ENCODE measurements around the gene RPL13.

The RPL13 gene

GRCh38 chr16:89581045-89581695 is 20.7 kb downstream of the RPL13 start:
- H3K4me3 ChIP-seq (ENCODE audit: control insufficient read depth, low read depth, low read length), result no peak overlapping the region
- peak; percentile 92 for DNase-seq (ENCODE audit: low read depth)

GRCh38 chr16:89581861-89582563 is 21.5 kb downstream of the RPL13 start:
- TF ChIP-seq CTCF (IDR thresholded peaks at IDR 0.05; ENCODE audit: control insufficient read depth, insufficient read depth, low read depth, low read length, missing control alignments), result no peak

More at GRCh38 chr16:89581045-89581695, 20.7 kb downstream of the RPL13 start:
- no peak for TF ChIP-seq CTCF (IDR thresholded peaks at IDR 0.05; ENCODE audit: control insufficient read depth, insufficient read depth, low read depth, low read length, missing control alignments)

GRCh38 chr16:89582614-89583196 is 22.2 kb downstream of the RPL13 start:
- no peak for DNase-seq (ENCODE audit: low read depth)
- no peak for TF ChIP-seq CTCF (IDR thresholded peaks at IDR 0.05; ENCODE audit: control insufficient read depth, insufficient read depth, low read depth, low read length, missing control alignments)
- H3K4me3 ChIP-seq (ENCODE audit: control insufficient read depth, low read depth, low read length), result no peak overlapping the region

More at GRCh38 chr16:89581861-89582563, 21.5 kb downstream of the RPL13 start:
- no peak for DNase-seq (ENCODE audit: low read depth)
- no peak overlapping the region for H3K4me3 ChIP-seq (ENCODE audit: control insufficient read depth, low read depth, low read length)

- TF ChIP-seq CTCF (IDR thresholded peaks at IDR 0.05; ENCODE audit: control insufficient read depth, insufficient read depth, low read depth, low read length, missing control alignments), result no peak
- no peak for DNase-seq (ENCODE audit: low read depth)
- no peak overlapping the region for H3K4me3 ChIP-seq (ENCODE audit: control insufficient read depth, low read depth, low read length)
Measured at GRCh38 chr16:89583197-89583894, 22.9 kb downstream of the RPL13 start.

GRCh38 chr16:89583895-89584644 is 23.6 kb downstream of the RPL13 start:
- DNase-seq (ENCODE audit: low read depth), result no peak
- no peak overlapping the region for H3K4me3 ChIP-seq (ENCODE audit: control insufficient read depth, low read depth, low read length)
- TF ChIP-seq CTCF (IDR thresholded peaks at IDR 0.05; ENCODE audit: control insufficient read depth, insufficient read depth, low read depth, low read length, missing control alignments), result no peak
